Neural progenitor cell (in vitro differentiated cells): ENCODE measurements around the gene PRSS12.

Experiments
- EZH2phosphoT487 ChIP-seq: fragments of 200-600 bp; sonication (generic); IDR thresholded peaks from 2 replicates; pipeline ENCODE4 v1.6.1; 2017; ENCODE audit warnings: antibody characterized with exemption
- TF ChIP-seq, protein P1 (sequence below): fragments of 200-600 bp; sonication (generic); IDR thresholded peaks from 2 replicates; pipeline ENCODE4 v1.5.1; 2017; ENCODE audit warnings: antibody characterized with exemption, mild to moderate bottlenecking

GRCh38 chr4:118278473-118279274 is 74.1 kb downstream of the PRSS12 start:
- TF ChIP-seq, protein P1, sequence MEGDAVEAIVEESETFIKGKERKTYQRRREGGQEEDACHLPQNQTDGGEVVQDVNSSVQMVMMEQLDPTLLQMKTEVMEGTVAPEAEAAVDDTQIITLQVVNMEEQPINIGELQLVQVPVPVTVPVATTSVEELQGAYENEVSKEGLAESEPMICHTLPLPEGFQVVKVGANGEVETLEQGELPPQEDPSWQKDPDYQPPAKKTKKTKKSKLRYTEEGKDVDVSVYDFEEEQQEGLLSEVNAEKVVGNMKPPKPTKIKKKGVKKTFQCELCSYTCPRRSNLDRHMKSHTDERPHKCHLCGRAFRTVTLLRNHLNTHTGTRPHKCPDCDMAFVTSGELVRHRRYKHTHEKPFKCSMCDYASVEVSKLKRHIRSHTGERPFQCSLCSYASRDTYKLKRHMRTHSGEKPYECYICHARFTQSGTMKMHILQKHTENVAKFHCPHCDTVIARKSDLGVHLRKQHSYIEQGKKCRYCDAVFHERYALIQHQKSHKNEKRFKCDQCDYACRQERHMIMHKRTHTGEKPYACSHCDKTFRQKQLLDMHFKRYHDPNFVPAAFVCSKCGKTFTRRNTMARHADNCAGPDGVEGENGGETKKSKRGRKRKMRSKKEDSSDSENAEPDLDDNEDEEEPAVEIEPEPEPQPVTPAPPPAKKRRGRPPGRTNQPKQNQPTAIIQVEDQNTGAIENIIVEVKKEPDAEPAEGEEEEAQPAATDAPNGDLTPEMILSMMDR = no peak
- TF ChIP-seq EZH2phosphoT487 = no peak
